A673 (cell line): ENCODE data around the gene LRSAM1.

Experiments
- EZH2 ChIP-seq: fragments of 200-600 bp; sonication (generic); IDR thresholded peaks from 2 replicates; pipeline ENCODE4 v1.6.1; 2017; ENCODE audit warnings: borderline replicate concordance, low read depth, mild to moderate bottlenecking, mixed read lengths, antibody characterized with exemption, low read length; ENCODE audit not compliant: poor library complexity, severe bottlenecking
- TF ChIP-seq, protein P1 (sequence below): fragments of 300-800, 200-600 bp; sonication (generic); conservative IDR thresholded peaks from 2 replicates; pipeline ENCODE4 v1.5.1; 2017; ENCODE audit warnings: low read depth, mild to moderate bottlenecking, antibody characterized with exemption, low read length, moderate library complexity, mixed read lengths

GRCh38 chr9:127519301-127520166, 68.2 kb downstream of the LRSAM1 start:
- TF ChIP-seq, protein P1, sequence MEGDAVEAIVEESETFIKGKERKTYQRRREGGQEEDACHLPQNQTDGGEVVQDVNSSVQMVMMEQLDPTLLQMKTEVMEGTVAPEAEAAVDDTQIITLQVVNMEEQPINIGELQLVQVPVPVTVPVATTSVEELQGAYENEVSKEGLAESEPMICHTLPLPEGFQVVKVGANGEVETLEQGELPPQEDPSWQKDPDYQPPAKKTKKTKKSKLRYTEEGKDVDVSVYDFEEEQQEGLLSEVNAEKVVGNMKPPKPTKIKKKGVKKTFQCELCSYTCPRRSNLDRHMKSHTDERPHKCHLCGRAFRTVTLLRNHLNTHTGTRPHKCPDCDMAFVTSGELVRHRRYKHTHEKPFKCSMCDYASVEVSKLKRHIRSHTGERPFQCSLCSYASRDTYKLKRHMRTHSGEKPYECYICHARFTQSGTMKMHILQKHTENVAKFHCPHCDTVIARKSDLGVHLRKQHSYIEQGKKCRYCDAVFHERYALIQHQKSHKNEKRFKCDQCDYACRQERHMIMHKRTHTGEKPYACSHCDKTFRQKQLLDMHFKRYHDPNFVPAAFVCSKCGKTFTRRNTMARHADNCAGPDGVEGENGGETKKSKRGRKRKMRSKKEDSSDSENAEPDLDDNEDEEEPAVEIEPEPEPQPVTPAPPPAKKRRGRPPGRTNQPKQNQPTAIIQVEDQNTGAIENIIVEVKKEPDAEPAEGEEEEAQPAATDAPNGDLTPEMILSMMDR: no peak
- no peak for TF ChIP-seq EZH2
